GM21360 (cell line): ENCODE results near the gene PPP2R2D.
A peak's percentile ranks its signal among the peaks of the same experiment; 100 is the strongest.

ENCODE experiments used
- ATAC-seq: cut with Tn5 transposase; IDR thresholded peaks from one replicate; pipeline ENCODE4 v1.9.1; 2021; ENCODE audit warnings: mild to moderate bottlenecking, moderate library complexity; ENCODE audit not compliant: unreplicated experiment

PPP2R2D gene

DNA sequence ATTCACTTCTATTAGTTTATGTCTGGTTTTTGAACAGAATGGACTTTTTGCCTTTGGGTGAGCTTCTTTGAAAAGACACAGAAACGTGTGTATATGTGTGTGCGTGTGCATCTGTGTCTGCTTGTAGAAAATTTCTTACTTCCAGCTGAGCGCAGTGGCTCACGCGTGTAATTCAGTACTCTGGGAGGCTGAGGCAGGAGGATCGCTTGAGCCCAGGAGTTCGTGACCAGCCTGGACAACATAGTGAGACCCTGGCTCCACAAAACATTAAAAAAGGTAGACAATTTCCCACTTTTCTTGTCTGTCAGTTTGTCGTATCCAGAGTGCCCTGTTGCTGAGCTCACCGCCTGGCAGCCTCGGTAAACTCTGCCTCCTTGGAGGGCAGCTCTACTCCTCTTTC is 25.4 kb downstream of the PPP2R2D start:
- ATAC-seq = no peak

DNA sequence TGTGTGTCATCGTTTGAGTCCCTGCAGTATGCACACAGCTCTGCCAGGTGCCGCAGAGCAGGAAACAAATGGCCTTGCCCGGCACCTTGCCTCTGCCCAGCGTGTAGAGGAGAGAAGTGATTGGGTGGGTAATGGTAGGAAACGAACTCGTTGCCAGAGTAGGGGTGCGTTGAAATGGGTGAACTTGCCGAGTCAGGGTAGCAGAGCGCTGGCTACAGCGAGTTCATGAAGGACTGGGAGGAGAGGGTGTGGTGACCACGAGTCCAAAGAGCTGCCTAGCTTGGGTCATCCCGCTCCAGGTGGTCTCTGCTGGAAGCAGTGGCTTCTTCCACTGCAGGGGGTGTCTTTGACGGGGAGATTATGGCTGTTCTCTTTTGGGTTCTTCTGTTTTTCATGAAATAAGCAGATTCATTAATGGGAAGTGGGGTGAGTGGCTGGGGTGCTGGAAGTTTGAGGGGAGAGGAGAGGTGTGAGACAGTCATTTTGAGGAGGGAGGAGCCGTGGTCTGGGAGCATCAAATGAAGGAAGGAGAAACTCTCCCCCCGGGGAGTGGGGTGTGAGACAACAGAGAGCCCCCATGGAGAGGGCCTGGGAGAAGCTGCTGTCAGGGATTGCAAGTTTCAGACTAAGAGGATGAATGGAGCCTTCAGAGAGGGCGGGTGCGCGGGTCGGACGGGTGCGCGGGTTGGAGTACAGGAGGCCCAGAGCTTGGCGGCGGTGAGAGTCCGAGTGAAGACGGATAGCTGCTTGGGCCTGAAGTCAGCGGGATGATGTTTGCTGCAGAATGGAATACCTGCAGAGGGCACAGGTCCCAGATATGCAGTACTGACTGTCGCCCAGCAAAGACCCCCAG is 26.2 kb downstream of the PPP2R2D start:
- ATAC-seq = no peak

DNA sequence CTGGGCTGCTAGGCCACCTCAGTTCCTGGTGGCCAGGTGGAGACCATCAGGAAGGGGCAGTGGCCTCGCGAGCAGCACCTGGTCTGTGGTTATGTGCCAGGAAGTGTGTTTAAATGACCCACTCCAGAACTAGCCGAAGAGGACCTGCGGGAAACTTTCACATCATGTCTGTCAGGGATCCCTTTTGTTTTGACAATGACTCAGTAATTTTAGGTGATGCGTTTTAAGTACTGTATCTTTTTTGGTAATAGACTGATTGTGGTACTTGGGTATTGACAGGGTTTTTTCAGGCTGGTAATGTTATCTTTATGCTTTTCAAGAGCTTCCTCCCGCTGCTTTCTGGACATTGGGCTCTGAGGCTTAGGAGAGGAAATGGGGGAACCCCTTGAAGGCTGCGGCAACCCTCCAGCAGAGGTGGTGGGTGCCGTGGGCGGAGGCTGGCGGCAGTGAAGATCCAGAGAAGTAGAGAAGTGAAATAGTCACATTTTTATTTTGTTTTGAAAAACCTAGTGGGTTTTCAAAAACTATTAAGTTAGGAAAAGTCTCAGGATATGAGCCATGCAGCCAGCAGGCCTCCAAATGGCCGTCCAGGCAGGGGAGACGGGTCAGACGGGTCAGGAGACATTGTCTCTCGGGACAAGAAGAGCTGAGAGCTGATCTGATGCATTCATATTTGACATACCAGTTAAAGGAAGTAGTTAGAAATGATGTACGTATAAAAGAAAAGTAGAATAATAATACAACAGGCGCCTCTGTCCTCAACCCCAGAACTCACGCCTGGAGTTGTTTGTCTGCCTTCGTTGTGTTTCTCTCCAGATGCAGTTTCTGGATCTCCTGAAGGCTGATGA is 27.7 kb downstream of the PPP2R2D start:
- ATAC-seq = peak; percentile 89

DNA sequence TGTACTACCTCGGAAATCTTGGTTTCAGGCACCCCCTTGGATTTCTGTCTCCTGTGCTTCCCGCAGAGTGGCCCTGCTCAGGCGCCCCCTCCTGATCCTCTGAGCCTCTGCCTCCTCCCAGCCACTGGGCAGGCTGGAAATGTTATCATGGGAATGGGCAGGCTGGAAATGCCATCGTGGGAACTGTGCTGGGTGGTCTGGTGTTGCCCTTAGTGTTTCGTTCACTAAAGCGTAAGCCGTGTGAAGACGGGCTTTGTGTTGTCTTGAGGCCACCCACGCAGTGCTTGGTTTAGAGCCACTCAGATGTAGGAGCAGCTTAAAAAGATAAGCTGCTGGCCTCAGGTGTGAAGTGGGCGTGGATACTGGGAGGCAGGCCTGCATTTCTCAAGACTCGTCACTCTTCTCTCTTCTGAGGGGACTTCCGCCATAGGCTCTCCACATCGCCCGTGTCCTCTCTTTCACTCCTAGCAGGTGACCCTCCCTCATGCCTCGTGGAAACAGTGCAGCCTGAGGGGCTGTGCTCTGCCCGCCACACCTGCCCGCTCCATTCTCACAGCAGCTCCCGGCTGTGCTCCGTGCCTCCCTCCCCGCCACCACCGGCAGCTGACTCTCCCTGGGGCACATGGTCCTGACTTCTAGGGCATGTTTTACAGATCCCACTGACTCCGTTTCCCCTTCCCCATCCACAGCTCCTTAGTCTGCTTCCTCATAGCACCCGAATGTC is 28.5 kb downstream of the PPP2R2D start:
- no peak for ATAC-seq

DNA sequence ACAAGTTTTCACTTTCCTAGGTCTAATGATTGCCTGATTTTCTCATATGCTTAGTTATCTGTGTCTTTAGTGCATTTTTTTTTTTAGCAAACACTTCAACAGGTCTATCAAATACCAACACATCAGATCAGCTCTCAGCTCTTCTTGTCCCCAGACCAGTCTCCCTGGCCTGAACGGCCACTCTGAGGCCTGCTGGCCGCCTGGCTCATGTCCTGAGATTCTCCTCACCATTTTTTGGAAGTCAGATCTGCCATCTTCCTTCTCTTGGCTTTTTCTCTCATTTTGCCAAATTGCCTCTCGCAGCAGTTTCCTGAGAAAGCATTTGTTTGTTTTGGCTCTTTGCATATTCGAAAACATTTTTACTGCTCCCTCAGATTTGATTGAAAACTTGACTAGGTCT is 29.3 kb downstream of the PPP2R2D start:
- ATAC-seq = no peak

DNA sequence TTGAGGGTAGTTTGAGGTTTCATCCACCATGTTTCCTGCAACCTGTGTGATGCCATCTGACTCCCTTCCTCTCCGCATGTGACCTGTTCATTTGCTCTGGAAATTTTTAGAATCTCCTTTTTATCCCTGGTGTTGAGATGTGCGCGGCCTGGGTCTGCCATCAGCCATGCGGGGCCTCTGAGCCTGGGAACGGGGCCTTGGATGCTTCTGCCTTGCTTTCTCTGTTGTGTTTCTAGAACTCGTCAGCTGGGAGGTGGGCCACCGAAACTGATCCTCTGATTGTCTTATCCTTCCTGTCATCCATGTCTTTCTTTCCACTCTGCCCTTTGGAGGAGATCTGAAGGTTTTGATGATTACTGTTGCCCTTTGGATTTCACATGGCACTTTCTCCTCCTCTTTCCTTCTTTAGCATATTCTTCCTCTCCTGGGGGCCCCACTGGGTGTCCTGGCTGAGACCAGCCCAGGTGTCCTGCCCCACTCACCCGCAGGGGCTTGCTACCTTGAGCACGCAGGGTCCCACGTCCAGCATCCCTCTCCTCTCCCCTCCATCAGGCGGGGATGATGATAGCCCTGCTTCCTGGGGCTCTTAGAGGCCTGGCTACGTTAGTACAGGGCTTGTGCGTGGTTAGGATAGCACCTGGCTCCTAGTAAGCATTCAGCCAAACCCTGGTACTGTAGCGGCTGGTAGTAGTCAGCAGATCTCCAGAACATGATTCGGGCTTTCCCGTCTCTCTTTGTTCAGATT is 29.9 kb downstream of the PPP2R2D start:
- ATAC-seq = no peak

DNA sequence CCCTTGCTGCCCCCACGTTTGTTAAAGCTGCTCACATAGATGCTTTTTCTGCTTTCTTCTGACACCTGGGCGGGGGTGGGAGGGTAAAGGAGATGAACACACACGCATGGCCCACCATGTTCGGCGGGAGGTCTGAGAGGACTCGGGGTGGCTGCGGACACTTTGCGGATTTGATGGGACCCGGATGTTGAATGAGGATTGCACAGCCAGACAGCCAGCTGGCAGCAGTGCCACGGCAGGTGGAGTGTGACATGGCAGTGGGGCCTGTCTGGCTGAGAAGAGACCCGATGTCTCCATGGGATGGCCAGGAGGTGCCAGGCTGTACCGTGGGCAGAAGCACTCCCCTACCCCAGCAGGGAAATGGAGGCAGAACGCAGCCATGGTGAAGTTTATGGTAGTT is 31.2 kb downstream of the PPP2R2D start:
- no peak for ATAC-seq

DNA sequence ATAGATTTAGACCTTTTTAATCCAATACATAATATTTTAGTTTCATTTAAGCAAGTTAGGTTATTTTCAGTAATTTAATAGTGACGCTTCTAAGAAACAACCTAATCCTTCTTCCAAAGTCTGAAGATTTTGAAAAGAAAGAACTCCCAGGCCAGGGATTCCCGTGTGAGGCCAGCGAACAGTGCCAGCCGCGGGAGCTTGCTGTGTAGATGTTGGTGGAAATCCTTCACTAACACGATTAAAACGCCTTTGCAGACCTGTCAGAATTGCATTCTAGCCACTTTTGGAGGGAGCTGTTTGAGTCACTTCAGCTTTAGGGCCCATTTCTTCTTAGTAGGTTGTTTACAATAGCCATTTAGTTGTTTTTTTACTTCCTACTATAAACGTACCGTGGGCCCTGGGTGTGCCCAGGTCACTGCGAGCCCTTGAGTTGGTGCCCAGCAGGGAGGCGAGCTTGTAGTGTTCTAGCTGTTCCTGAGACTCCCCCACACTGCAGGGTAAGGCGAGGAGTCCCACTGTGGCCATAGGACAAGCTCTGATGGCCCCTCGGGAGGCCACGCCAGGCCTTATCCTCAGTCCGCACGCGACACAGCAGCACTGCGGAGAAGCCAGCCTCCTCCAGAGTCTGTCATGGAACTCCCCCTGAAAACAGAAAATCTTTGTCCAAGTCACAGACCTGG is 32.3 kb downstream of the PPP2R2D start:
- ATAC-seq = no peak

DNA sequence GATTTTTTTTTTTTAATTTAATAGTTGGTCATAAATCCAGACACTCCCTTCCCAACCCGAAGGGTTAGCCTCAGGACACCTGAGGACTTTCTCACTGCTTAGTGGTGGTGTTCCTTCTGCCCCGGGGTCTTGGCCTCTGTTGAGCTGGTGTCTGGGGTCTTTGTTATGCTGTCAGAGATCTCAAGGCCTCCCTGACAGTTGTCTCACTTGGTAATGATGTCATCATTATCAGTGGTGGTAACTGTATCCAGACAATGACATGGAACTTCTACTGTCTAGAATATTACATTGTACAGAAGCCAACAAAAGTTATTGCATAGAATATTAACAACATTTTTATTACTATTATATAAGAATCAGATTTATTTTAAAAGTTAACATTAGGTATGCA is 32.9 kb downstream of the PPP2R2D start:
- no peak for ATAC-seq

DNA sequence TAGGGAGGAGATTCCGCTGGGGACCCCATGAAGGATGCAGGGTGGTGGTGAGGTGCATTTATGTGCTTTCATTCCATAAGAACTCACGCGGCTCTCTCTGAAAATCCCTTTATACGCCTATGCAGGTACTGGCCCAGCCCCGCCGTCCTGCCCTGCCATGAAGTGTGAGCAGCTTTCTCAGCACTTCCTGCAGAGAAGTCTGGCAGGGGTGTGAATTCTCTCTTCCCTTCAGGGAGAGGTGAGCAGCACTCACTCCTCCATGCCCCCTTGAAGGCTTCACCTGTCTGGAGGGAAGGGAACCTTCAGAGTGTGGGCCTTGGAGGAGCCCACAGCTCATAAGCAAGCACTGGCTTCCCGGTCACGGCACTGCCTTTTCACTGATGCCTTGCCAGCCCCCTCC is 34.0 kb downstream of the PPP2R2D start:
- ATAC-seq = no peak

DNA sequence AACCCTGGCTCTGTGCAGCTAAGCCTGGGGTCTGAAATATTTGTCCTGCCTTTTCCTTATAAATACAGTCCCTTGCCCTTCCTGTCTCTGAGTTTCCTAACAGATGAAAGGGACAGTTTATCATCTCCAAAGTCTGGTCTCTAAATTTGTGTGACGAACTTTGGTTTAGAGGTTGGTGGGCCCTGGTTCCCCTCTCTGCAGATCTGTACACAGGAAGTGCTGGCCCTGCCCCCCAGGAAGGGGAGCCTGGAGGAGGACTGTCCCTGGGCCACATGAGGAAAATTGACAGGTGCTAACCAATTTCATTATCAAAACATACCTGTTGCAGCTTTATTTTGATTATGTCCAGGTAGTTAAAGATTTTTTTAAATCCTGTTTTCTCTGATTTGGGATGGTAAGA is 34.5 kb downstream of the PPP2R2D start:
- no peak for ATAC-seq

DNA sequence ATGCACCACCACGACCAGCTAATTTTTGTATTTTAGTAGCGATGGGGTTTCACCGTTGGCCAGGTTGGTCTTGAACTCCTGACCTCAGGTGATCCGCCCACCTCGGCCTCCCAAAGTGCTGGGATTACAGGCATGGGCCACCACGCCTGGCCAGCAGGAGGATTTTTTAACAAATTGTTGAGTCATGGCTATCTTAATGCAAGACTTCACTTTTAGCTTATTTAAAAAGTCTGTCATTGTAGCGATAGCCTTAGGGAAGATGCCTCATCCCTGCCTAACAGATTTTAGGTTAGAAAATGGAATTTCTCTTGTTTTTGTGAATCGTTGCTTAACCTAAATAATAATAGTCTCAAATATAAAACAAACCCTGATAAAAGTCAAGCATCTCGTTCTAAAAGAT is 35.5 kb downstream of the PPP2R2D start:
- no peak for ATAC-seq

DNA sequence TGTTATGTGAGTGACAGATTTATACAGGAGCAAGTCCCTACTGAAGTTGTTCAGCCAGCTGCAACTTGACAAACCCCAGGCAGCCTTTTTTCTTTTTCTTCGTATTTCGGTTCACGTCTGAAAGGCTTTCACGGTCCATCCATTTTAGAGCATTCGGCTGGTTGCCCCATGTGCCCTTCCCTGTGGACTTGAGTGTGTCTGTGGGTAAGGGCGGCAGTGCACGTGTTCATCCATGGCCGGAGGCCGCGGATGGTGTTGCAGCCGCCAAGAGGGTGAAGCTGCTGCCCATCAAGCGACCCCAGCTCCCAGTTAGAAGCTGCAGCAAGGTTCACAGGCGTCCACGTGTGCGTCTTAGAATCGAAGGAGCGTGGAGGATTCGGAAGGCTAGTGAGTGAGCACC is 35.9 kb downstream of the PPP2R2D start:
- no peak for ATAC-seq

DNA sequence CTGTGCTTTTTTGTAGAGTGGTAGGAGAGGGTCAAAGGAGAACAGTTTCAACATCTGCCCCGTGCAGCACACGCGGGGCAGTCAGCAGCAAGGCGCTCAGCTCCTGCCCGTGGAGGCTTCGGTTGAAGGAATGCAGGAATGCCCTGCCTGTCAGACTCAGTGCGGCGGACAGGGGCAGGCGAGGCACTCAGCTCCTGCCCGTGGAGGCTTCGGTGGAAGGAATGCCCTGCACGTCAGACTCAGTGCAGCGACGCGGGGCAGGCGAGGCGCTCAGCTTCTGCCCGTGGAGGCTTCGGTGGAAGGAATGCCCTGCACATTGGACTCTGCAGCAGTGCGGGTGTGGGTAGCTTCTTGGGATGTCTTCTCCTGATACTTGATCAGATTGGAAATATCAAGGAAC is 37.0 kb downstream of the PPP2R2D start:
- ATAC-seq = no peak

DNA sequence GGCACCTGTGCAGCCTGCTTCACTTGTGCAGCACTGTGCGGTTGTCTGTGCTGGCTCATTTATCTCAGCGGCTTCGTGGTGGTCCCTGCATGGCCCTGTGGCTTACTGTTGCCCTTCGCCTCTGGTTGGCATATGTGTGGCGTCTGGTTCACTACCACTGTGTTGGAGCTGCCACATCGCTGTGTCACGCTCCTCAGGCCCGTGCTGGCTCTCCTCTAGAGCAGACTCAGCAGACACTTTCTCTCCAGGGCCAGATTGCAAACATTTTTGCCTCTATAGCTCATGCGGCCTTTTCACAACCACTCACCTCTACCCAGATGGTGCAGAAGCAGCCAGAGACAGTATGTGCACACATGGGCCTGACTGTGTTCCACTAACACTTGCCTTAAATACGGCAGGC is 37.9 kb downstream of the PPP2R2D start:
- no peak for ATAC-seq

DNA sequence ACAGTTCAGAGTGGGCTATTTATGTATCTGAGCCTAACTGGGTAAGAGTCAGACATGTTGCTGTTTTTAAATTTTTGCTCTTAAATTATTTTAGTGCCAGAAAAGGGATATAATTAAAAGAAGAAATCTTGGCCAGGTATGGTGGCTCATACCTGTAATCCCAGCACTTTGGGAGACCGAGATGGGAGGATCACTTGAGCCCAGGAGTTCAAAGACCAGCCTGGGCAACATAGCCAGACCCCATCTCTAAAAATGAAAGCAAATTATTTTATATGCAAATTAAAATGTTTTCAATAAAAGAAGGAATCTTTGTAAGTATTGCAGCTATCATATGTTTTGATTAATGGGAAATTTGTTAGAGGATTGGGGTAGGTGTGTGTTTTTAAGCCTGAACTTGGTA is 41.6 kb downstream of the PPP2R2D start:
- no peak for ATAC-seq

DNA sequence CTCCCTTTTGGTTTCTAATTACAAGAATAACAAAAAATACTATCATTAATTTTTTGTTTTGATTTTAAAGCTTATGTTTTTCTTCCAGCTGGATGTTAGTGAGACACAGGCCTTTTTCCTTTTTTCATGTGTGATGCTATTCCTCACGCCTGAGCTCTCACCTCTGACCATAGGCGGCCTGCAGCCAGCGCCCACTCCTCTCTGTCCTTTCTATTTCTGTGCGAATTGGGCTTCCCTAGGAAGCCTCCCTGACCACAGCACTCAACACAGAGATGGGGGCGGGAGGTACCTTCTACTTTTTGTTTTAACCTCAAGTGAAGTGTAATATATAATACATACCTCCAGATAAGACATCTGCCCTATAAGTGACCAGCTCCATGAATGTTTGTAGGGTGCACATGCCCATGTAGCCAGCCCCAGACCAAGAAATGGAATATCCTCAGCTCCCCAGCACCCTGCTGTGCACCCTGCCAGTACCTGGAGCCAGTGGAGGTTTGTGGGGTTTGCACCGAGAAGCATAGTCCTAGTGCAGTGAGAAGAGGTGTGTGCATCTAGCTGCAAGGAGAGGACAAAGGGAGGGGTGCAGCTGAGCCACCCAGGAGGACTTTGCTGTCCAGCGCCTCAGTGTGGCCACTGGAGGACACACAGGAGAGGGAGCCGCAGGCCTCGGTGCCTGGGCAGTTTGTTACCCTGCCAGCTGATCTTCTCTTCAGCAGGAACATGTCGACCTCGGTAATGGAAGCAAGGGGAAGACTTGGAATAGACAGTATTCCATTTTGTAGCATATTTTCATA is 42.4 kb downstream of the PPP2R2D start:
- no peak for ATAC-seq

DNA sequence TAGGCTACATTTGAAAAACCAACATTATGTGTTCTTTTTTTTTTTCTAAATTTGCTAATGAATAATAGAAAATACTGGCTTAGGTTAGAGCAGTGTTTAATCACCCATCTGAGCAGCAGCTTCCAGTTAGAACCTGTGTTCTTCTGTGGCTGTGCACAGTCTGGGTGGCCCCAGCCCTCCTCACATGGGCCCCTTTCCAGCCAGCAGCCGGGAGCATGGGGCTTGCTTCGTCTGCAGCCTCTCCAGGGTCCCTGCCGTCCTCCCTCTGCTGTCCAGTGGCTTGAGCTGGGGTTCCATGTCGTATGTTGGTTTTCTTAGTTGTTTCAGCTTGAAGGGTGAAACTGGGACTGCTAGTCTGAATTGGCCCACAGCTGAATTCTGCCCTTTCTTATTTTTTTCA is 43.6 kb downstream of the PPP2R2D start:
- no peak for ATAC-seq

DNA sequence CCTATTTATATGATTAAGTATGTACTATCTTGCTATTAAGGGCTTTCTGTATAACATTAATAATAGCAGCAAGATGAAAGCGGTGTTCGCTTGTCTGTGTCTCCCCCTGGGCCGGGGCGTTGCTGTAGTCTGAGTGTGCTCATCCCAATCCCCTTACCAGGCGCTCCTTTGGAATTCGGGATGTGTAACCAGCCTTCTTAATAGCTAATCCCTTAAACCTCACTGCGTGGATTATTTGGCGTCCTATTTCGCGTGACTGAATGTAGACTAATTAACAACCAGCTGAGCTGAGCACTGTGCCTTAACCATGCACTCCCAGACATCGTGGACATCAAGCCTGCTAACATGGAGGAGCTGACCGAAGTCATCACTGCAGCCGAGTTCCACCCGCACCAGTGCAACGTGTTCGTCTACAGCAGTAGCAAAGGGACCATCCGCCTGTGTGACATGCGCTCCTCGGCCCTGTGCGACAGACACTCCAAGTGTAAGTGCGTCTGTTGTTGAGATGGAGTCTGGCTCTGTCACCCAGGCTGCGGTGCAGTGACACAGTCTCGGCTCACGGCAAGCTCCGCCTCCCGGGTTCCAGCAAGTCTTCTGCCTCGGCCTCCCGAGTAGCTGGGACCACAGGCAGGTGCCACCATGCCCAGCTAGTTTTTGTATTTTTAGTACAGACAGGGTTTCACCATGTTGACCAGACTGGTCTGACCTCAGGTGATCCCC is 44.3 kb downstream of the PPP2R2D start:
- ATAC-seq = no peak
